ENCODE measurements around the gene AXL. TPM values are rescaled to one million over a fixed set of nuclear protein-coding genes. Genes with fewer than 3 reads are reported as not detected.

AXL gene
- total and polyA plus RNA-seq, 2 experiments from 2014 or later, result 15.0 to 45.9 TPM

DNA sequence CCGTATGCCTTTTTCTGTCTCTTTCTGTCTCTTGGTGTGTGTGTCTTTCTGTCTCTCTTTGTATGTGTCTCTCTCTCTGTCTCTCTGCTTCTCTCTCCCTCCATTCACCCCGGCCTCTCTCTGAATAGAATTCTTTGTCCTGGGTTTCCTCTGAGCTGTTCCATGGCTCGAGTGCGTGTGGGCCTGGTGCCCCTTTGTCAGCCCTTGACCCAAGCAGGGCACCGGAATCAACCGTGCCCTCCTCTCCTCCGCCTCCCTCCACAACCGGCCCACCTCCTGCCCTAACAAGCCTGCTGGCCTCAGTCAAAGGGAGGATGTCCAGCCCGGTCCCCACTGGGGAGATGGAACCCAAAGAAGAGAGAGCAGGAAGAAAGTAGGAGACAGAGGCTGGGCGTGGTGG is 3.2 kb downstream of the AXL start:
- Histone ChIP-seq H3K79me2 (peaks cover 13% of the 10 kb centered on the region), H3K4me3 (no peak overlapping the region), H3K4me1 (ENCODE audit: insufficient read depth) (peaks cover 28% of the 10 kb centered on the region), H2AFZ (no peak overlapping the region), H3K27ac (no peak overlapping the region), H3K9me3 (ENCODE audit: low read depth) (no peaks in the 10 kb centered on the region), H3K9me2 (replicated peaks; ENCODE audit: insufficient read depth) (no peaks in the 10 kb centered on the region), H3K36me3 (replicated peaks; ENCODE audit: insufficient read depth, low read depth) (no peaks in the 10 kb centered on the region), H4K20me1 (ENCODE audit: insufficient read depth, poor library complexity, severe bottlenecking) (no peaks in the 10 kb centered on the region), H3K27me3 (no peaks in the 10 kb centered on the region), H3K4me2 (no peak overlapping the region)
- TF ChIP-seq EZH2 (IDR thresholded peaks at IDR 0.05; ENCODE audit: borderline replicate concordance) (no peak), EZH2phosphoT487 (IDR thresholded peaks at IDR 0.05; ENCODE audit: low read depth, severe bottlenecking, unreplicated experiment) (no peak)
- TF ChIP-seq, protein P1, sequence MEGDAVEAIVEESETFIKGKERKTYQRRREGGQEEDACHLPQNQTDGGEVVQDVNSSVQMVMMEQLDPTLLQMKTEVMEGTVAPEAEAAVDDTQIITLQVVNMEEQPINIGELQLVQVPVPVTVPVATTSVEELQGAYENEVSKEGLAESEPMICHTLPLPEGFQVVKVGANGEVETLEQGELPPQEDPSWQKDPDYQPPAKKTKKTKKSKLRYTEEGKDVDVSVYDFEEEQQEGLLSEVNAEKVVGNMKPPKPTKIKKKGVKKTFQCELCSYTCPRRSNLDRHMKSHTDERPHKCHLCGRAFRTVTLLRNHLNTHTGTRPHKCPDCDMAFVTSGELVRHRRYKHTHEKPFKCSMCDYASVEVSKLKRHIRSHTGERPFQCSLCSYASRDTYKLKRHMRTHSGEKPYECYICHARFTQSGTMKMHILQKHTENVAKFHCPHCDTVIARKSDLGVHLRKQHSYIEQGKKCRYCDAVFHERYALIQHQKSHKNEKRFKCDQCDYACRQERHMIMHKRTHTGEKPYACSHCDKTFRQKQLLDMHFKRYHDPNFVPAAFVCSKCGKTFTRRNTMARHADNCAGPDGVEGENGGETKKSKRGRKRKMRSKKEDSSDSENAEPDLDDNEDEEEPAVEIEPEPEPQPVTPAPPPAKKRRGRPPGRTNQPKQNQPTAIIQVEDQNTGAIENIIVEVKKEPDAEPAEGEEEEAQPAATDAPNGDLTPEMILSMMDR (IDR thresholded peaks at IDR 0.05; ENCODE audit: poor library complexity), result no peak
- no peak for DNase-seq (ENCODE audit: low spot score)
- 94% methylated on average over 10 of the region's 10 CpGs for WGBS (ENCODE audit: low lambda C conversion rate, missing lambda C conversion rate)

DNA sequence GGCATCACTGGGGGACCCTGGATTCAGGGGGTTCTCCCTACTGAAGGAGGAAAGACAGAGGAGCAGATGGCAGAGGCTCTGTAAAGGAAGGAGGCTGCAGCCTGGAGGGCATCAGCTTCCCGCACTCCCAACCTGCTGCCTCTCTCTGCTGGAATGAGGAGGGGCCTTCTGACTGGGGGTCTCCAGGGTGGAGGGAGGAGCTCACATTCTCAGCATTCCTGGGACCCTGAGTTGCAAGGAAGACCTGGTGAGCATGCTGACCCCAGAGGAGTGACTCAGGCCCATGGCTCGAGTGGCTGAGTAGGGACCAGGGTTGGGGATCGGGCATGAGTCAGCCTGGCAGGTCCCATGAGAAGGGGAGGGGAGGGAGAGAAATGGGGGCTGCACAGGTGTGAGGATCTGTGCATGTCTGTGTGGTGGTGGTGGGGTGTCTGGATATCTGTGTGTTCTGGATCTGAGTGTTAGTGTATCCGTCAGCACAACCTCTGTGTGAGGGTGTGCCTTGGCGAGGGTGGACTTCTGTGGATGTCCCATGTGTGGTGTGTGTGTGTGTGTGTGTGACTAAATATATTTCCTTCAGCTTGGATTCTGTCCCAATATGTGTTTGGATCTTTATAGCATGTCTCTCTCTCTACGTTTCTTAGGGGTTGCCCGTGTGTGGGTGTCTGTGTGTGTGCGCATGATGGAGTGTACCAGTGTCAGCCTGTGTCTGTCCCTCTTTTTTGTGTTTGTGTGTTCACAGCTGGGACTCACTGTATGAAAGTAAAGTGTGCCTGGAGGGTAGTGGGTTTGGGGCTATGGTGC is 4.6 kb downstream of the AXL start:
- DNase-seq (ENCODE audit: low spot score), result peak; percentile 71
- TF ChIP-seq EZH2phosphoT487 (IDR thresholded peaks at IDR 0.05; ENCODE audit: low read depth, severe bottlenecking, unreplicated experiment) (no peak), EZH2 (IDR thresholded peaks at IDR 0.05; ENCODE audit: borderline replicate concordance) (no peak)
- TF ChIP-seq, protein P1 (IDR thresholded peaks at IDR 0.05; ENCODE audit: poor library complexity), result no peak
- H4K20me1 ChIP-seq (ENCODE audit: insufficient read depth, poor library complexity, severe bottlenecking), result no peaks in the 10 kb centered on the region
- H3K27ac ChIP-seq, result peak overlapping the region; percentile 97
- H3K79me2 ChIP-seq, result peaks cover 14% of the 10 kb centered on the region
- no peak overlapping the region for H3K4me2 ChIP-seq
- WGBS (ENCODE audit: low lambda C conversion rate, missing lambda C conversion rate), result 65% methylated on average over 8 of the region's 8 CpGs
- peaks cover 31% of the 10 kb centered on the region for H3K4me1 ChIP-seq (ENCODE audit: insufficient read depth)
- no peak overlapping the region for H3K4me3 ChIP-seq
- H3K27me3 ChIP-seq, result no peaks in the 10 kb centered on the region
- H2AFZ ChIP-seq, result no peak overlapping the region
- H3K9me3 ChIP-seq (ENCODE audit: low read depth), result no peaks in the 10 kb centered on the region
- no peaks in the 10 kb centered on the region for H3K9me2 ChIP-seq (replicated peaks; ENCODE audit: insufficient read depth)
- H3K36me3 ChIP-seq (replicated peaks; ENCODE audit: insufficient read depth, low read depth), result no peaks in the 10 kb centered on the region

DNA sequence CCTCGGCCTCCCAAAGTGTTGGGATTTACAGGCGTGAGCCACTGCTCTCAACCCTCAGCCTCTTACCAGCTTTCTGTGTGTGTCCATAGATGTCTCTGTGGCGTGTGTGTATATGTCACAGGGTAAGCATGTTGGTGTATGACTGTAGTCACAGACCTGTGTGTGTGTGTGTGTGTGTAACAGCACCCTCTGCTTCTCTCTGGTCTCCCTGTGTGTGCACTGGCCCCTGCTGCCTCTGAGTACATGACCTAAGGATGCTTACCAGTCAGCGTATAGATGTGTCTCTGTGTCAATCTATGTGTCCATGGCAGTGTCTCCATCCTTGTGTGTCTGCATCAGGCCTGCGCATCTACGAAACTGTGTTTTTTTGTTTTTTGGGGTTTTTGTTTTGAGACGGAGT is 5.6 kb downstream of the AXL start:
- Histone ChIP-seq H4K20me1 (ENCODE audit: insufficient read depth, poor library complexity, severe bottlenecking) (no peaks in the 10 kb centered on the region), H2AFZ (no peak overlapping the region), H3K9me2 (replicated peaks; ENCODE audit: insufficient read depth) (no peaks in the 10 kb centered on the region), H3K27ac (peak overlapping the region; percentile 97), H3K4me3 (no peak overlapping the region), H3K36me3 (replicated peaks; ENCODE audit: insufficient read depth, low read depth) (no peaks in the 10 kb centered on the region), H3K27me3 (no peaks in the 10 kb centered on the region), H3K9me3 (ENCODE audit: low read depth) (no peaks in the 10 kb centered on the region), H3K4me2 (no peak overlapping the region), H3K4me1 (ENCODE audit: insufficient read depth) (peaks cover 31% of the 10 kb centered on the region), H3K79me2 (peaks cover 9% of the 10 kb centered on the region)
- 94% methylated on average over 7 of the region's 7 CpGs for WGBS (ENCODE audit: low lambda C conversion rate, missing lambda C conversion rate)
- no peak for DNase-seq (ENCODE audit: low spot score)
- TF ChIP-seq, protein P1 (IDR thresholded peaks at IDR 0.05; ENCODE audit: poor library complexity), result no peak
- no peak for TF ChIP-seq EZH2 (IDR thresholded peaks at IDR 0.05; ENCODE audit: borderline replicate concordance)
